PFSK-1 (cell line): ENCODE measurements around the gene MAB21L4.

Experiments used
- FOXP2 ChIP-seq: optimal IDR thresholded peaks from 2 replicates; pipeline ENCODE3; 2011; ENCODE audit warnings: borderline replicate concordance, control low read depth, inconsistent platforms; ENCODE audit not compliant: insufficient read depth; ENCODE audit errors: extremely low read length, extremely low read depth
- POLR2AphosphoS5 ChIP-seq: IDR thresholded peaks from 2 replicates; pipeline ENCODE4 v1.6.1; 2012; ENCODE audit warnings: low read depth, mild to moderate bottlenecking, control low read depth, low read length, moderate library complexity
- REST ChIP-seq, 2 experiments: IDR thresholded peaks; 2 replicates each; pipeline versions ENCODE4 v1.6.1 to v1.8.0; 2011 to 2012; ENCODE audit warnings: low read depth in 2 of 2, low read length in 2 of 2, control low read depth in 1 of 2, inconsistent platforms in 1 of 2, mild to moderate bottlenecking in 1 of 2, moderate library complexity in 1 of 2; ENCODE audit not compliant: insufficient read depth in 1 of 2
- SIN3A ChIP-seq: IDR thresholded peaks from 2 replicates; pipeline ENCODE4 v1.6.1; 2012; ENCODE audit warnings: mild to moderate bottlenecking, low read length, moderate library complexity, borderline replicate concordance; ENCODE audit not compliant: insufficient read depth
- TAF1 ChIP-seq: IDR thresholded peaks from 2 replicates; pipeline ENCODE4 v1.6.1; 2012; ENCODE audit warnings: low read length, control low read depth, borderline replicate concordance; ENCODE audit not compliant: insufficient read depth

The MAB21L4 gene

GRCh38 chr2:240872317-240873097 is 23.4 kb downstream of the MAB21L4 start:
- TF ChIP-seq POLR2AphosphoS5 = no peak
- no peak for TF ChIP-seq SIN3A
- TF ChIP-seq TAF1 = no peak
- no peak for TF ChIP-seq REST (IDR thresholded peaks at IDR 0.05; ENCODE audit: insufficient read depth in 1 of 2, low read depth in 2 of 2, low read length in 2 of 2)

DNA sequence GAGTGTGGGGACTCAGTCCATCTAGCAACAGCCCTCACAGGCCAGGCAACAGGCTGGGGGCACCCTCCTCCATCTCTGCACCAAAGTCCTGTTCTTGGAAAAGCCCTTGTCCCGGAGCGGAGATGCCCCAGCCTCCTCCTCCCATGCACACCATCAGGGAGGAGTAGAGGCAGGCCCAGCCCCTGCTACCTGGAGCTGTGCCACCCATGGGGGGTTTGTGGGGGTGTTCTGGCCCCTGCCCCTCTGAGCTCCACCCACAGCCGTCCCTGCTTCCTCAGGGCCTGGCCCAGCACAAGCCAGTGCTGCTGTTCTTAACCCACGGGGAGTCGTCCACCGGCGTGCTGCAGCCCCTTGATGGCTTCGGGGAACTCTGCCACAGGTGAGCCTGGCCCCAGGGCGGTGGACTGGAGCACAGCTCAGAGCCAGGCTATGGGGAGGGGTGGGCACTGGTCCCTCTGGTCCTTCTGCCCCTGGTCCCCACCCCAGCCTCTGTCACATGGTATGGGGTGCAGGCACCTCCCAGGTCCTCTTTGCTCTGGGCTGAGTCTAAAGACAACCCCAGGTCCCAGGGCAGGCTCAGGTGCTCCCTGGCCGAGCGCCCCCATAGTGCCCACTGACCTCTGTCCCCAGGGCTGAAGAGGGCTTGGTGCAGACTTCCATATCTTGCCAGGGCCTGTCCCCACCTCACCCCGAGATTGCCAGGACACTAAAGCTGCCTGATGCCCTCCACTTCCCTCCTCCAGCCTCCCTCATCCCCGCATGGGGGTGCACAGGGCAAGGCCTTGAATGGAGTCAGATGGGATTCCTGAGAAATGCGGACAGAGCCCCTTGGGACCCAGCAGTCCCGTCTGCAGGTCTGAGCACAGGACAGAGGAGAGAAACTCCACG is 24.6 kb downstream of the MAB21L4 start:
- TF ChIP-seq SIN3A = no peak
- TF ChIP-seq TAF1 = no peak
- TF ChIP-seq FOXP2 = no peak
- no peak for TF ChIP-seq POLR2AphosphoS5
- TF ChIP-seq REST (IDR thresholded peaks at IDR 0.05; ENCODE audit: insufficient read depth in 1 of 2, low read depth in 2 of 2, low read length in 2 of 2) = no peak

DNA sequence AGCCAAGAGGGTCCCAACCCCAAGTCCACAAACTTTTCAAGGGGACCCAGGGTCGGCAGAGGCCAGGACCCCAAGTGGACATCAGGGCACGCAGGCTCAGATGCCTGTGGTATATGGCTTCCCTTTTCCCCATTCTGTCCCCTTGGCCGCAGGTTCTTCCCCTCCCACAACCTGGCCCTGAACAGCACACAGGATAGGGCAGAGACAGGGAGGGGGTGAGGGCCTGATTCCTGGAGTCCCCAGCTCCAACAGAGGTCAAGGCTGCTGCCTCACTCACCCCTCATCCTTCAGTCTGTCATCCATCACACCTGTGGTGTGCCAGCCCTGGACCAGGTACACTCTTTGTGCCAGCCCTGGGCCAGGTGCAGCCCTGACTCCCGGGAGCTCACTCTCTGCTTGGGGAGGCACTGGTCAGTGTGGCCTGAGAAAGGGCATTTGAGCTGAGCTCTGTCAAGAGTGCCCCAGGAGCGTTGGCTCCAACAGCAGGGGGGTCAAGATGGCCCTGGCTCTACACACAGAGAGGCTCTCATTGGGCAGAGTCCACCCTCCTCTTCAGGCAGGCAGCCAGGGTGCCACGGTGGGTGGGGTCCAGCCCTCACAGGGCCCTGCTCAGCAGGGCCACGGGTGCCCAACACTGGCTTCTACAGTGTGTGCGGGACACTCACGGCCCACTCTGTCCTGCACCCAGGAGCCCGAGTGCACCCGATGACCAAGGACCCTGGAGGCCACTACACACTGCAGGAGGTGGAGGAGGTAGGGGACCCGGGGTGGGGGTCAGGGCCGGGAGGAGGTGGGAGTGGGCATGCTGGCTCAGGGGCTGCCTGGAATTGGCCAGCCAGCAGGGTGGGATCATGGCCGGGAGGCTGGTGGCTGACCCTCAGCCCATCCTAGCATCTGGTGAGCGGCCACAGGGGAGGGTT is 25.7 kb downstream of the MAB21L4 start:
- TF ChIP-seq TAF1 = no peak
- TF ChIP-seq POLR2AphosphoS5 = no peak

DNA sequence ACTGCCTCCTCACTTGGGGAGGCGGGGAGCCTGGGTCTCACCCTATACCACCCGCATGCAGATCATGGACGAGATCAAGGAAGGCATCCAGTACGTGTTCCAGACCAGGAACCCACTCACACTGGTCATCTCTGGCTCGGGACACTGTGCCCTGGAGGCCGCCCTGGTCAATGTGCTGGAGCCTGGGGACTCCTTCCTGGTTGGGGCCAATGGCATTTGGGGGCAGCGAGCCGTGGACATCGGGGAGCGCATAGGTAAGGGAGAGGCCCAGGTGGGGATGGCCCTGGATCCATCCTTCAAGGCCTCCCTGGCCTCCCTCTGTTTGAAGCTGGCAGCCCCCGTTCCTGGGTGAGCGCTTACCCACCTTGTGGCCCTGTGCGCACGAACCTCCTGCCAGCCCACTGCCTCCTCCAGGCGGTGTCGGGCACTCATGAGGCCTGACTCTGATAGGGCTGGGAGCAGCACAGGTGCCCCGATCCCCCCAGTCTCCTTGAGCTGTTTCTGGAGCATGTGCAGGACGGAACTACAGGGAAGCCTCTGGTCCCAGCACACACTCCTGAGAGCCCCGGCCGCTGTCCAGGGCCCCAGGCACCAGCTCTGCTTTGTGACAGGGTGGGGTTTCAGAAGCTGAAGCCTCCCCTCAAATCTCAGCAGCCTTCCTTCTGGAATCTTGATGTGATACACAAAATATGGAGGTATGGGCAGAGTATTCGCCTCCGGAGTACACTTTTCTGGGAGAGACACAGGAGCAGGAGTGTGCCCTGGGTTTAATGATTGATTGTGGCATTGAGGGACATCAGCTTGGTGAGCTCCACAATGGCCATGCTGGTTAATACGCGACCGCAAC is 26.6 kb downstream of the MAB21L4 start:
- TF ChIP-seq SIN3A (no peak), REST (IDR thresholded peaks at IDR 0.05; ENCODE audit: insufficient read depth in 1 of 2, low read depth in 2 of 2, low read length in 2 of 2) (no peak), POLR2AphosphoS5 (no peak), FOXP2 (no peak), TAF1 (no peak)
